Karpas-422 (cell line): ENCODE measurements around the gene TTLL5. TPM values are rescaled to one million over a fixed set of nuclear protein-coding genes. Genes with fewer than 3 reads are reported as not detected.
A peak's percentile ranks its signal among the peaks of the same experiment; 100 is the strongest.

ENCODE experiments used
- DNase-seq: peaks from one replicate; pipeline ENCODE4 v3.0.0-alpha.2; 2015
- H2AFZ ChIP-seq: fragments of 200-600 bp; sonication (generic); 2 replicates; pipeline ENCODE4 v1.6.1; 2014; ENCODE audit warnings: antibody characterized with exemption, low read length, mixed read lengths
- H3K27ac ChIP-seq: fragments of 200-600 bp; sonication (generic); 2 replicates; pipeline ENCODE4 v1.5.1; 2014; ENCODE audit warnings: mild to moderate bottlenecking, low read length, moderate library complexity
- H3K27me3 ChIP-seq: fragments of 200-600 bp; sonication (generic); 2 replicates; pipeline ENCODE4 v1.6.1; 2014; ENCODE audit warnings: low read length, mixed read lengths
- H3K36me3 ChIP-seq: fragments of 200-600 bp; sonication (generic); 2 replicates; pipeline ENCODE4 v1.6.1; 2014; ENCODE audit warnings: low read length, mixed read lengths; ENCODE audit not compliant: insufficient read depth
- H3K4me1 ChIP-seq: fragments of 200-600 bp; sonication (generic); 2 replicates; pipeline ENCODE4 v1.6.1; 2014; ENCODE audit warnings: mild to moderate bottlenecking, low read length, mixed read lengths
- H3K4me2 ChIP-seq: fragments of 200-600 bp; sonication (generic); 2 replicates; pipeline ENCODE4 v1.6.1; 2014; ENCODE audit warnings: low read length, low read depth, mild to moderate bottlenecking; ENCODE audit not compliant: poor library complexity, severe bottlenecking
- H3K4me3 ChIP-seq: fragments of 200-600 bp; sonication (generic); 2 replicates; pipeline ENCODE4 v1.5.1; 2014; ENCODE audit warnings: mild to moderate bottlenecking, antibody characterized with exemption, low read length, mixed read lengths
- H3K79me2 ChIP-seq: fragments of 200-600 bp; sonication (generic); 2 replicates; pipeline ENCODE4 v1.6.1; 2014; ENCODE audit warnings: mild to moderate bottlenecking, low read length, mixed read lengths
- H3K9ac ChIP-seq: fragments of 200-600 bp; sonication (generic); 2 replicates; pipeline ENCODE4 v1.6.0; 2014; ENCODE audit warnings: low read length
- H3K9me2 ChIP-seq: fragments of 200-600 bp; sonication (generic), shearing (Covaris generic); replicated peaks from 2 replicates; pipeline ENCODE4 v1.6.0; 2014; ENCODE audit warnings: mild to moderate bottlenecking, low read length, moderate library complexity; ENCODE audit not compliant: insufficient read depth
- H3K9me3 ChIP-seq: fragments of 300-700, 200-600 bp; sonication (generic); 2 replicates; pipeline ENCODE4 v1.6.1; 2014; ENCODE audit warnings: low read length, mixed read lengths
- H4K20me1 ChIP-seq: fragments of 200-600 bp; sonication (generic); 2 replicates; pipeline ENCODE4 v1.6.1; 2014; ENCODE audit warnings: mild to moderate bottlenecking, antibody characterized with exemption, low read length, low read depth; ENCODE audit not compliant: insufficient read depth
- total RNA-seq: library from RNA; depleted of rRNA; stranded (reverse); fragments of >200 nt; shearing (Covaris generic); gene quantifications from 2 replicates; pipeline ENCODE4 v1.2.3, GENCODE V29; 2014; ENCODE audit warnings: low replicate concordance

Gene TTLL5
- total RNA-seq, 1 experiment from 2014 or later = 53.7 TPM

DNA sequence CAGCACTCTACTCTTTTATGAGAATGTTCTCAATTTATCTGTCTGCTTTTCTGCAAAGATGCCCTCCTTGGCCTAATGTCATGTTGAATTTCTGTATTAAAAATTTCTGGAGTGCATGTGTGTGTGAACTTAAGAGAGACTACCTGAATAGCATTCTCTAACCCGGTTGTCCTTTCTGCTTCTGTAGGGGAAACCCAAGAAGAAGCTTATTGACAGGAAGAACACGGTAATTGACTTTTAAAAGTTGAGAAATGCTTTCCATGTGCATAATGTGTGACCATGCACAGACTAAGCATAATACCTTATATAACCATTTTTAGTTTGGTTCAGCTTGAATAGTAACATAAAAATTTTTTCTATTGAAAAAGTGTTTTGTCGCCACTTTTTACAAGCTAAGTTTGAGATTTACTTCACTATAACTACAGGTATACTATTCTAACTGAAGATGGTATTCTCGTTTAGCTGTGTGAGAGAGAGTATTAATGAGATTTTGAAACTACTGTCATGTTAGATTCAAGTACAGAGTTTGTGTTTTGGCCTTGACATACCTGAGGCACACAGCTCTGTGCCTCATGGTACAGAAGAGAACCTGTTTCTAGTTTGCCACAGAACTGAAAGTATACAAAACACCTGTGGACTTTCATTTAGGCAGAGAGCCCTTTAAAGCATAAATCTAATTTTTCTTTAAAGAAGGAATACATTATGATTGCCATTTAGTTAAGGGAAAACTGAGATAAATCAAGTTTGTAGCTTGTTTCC lies 96.8 kb downstream of the TTLL5 start:
- peak overlapping the region; percentile 6 for H3K4me2 ChIP-seq
- H3K27me3 ChIP-seq = no peaks in the 10 kb centered on the region

DNA sequence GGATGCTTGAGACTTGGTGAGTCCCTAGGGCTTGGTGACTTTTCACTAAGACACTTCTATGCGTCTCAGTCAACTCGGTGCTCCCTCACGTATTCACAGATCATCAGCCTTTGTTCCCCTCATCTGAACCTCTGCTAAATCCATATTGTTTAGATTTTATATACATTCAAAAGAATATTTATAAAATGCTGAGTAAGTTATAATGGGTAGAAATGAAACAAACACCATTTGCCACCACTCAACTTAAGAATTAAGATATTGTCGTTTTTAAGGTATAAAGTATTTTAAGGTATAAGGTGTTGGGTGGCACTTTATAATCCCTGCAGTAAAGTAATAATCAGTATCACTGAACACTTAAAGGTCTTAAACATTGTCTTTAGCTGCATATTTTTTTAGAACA lies 103.0 kb downstream of the TTLL5 start:
- Histone ChIP-seq H3K4me1 (0 out of 2 replicates have a peak, but pooled peaks cover 3% of the 10 kb centered on the region), H3K9me2 (no peaks in the 10 kb centered on the region), H3K9me3 (no peaks in the 10 kb centered on the region), H3K79me2 (no peaks in the 10 kb centered on the region), H3K27me3 (no peaks in the 10 kb centered on the region), H3K27ac (no peak overlapping the region), H4K20me1 (no peaks in the 10 kb centered on the region), H3K9ac (no peak overlapping the region), H3K36me3 (peaks cover 7% of the 10 kb centered on the region; the same call in 1 of the 2 replicates), H3K4me2 (no peak overlapping the region), H3K4me3 (no peak overlapping the region), H2AFZ (no peak overlapping the region)
- no peak for DNase-seq

More for the DNA sequence above, 96.8 kb downstream of the TTLL5 start:
- Histone ChIP-seq H3K9me2 (no peaks in the 10 kb centered on the region), H3K4me3 (no peak overlapping the region), H3K79me2 (no peaks in the 10 kb centered on the region), H3K27ac (no peak overlapping the region), H4K20me1 (no peaks in the 10 kb centered on the region), H3K4me1 (peaks cover 11% of the 10 kb centered on the region; the same call in 1 of the 2 replicates), H3K9ac (no peak overlapping the region), H3K9me3 (no peaks in the 10 kb centered on the region), H2AFZ (peak overlapping the region; percentile 47; the same call in 1 of the 2 replicates), H3K36me3 (peaks cover 19% of the 10 kb centered on the region)
- DNase-seq = no peak

DNA sequence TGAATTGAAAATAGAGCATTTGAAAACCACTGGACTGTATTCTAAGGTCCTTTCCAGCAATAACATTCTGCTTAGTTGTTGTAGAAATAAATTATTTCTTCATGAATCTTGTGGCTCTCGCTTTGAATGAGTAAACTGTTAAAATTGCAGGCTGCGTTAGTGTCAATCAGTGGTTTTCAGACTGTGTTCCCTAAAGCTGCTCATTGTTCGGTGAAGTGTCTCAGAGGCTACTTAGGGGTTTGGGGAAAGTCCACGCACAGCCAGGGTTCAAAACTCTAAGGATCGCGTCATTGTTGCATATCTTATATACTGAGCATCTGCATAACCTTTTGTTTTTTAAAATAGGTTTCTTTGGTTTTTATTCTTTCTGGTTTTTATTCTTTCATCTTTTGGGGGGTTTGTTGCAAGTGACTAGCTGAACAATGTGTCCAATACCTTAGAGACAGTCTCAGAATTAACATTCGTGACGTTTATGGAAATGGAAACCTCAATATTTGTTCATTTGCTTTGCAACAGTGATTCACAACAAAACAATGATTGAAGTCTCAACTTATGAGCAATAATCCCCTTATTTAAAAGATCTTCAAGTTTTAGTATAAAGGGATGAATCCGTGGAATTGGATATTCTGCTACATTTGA lies 108.1 kb downstream of the TTLL5 start:
- no peak overlapping the region for H3K4me3 ChIP-seq
- H3K36me3 ChIP-seq = peaks cover 10% of the 10 kb centered on the region; the same call in 1 of the 2 replicates
- H2AFZ ChIP-seq = no peak overlapping the region
- H3K79me2 ChIP-seq = no peaks in the 10 kb centered on the region
- no peaks in the 10 kb centered on the region for H3K9me3 ChIP-seq
- H3K9ac ChIP-seq = no peak overlapping the region
- H3K27ac ChIP-seq = no peak overlapping the region
- H3K4me2 ChIP-seq = no peak overlapping the region
- no peaks in the 10 kb centered on the region for H3K9me2 ChIP-seq
- no peak for DNase-seq
- H4K20me1 ChIP-seq = no peaks in the 10 kb centered on the region
- H3K4me1 ChIP-seq = no peaks in the 10 kb centered on the region
- no peaks in the 10 kb centered on the region for H3K27me3 ChIP-seq

DNA sequence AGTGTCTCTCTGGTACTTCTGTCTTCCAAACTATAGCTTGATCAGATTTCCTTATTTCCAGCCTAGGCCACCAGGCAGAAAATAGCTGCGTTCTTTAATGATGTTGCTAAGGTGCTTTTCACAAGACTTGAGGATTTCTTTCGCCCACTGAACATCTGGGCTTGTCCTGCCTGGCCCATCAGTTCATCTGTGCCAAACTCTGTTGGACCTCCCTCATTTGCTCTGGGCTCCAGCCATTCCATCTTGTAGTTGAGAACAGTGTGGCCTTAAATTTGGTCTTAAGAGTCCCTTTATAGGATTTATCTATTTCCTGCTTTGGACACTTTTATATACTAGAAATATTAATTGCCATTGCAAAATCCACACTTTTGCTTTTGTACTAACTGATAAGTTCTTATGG lies 109.6 kb downstream of the TTLL5 start:
- H3K9me2 ChIP-seq = no peaks in the 10 kb centered on the region
- no peak overlapping the region for H2AFZ ChIP-seq
- no peak overlapping the region for H3K9ac ChIP-seq
- no peak for DNase-seq
- H3K4me3 ChIP-seq = no peak overlapping the region
- no peaks in the 10 kb centered on the region for H4K20me1 ChIP-seq
- H3K27me3 ChIP-seq = no peaks in the 10 kb centered on the region
- no peak overlapping the region for H3K4me2 ChIP-seq
- H3K4me1 ChIP-seq = no peaks in the 10 kb centered on the region
- H3K9me3 ChIP-seq = no peaks in the 10 kb centered on the region
- peaks cover 15% of the 10 kb centered on the region; the same call in 1 of the 2 replicates for H3K36me3 ChIP-seq
- no peak overlapping the region for H3K27ac ChIP-seq
- H3K79me2 ChIP-seq = no peaks in the 10 kb centered on the region

DNA sequence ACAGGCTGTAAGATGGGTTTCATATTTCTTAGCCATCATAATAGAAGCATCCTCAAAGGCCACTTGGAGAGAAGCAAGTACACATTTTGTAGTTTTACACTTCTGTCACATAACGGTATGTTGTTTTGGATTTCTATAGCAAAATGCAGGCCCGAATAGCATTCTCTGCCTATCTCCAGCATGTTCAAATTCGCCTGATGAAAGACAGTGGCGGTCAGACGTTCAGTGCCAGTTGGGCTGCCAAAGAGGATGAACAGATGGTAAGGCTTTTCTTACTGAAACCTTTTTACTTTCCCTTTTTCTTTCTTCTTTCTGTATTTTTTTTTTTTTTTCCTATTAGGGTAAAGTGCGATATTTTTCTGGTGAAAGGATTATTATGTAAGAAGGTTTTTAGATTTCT lies 110.5 kb downstream of the TTLL5 start:
- no peaks in the 10 kb centered on the region for H3K27me3 ChIP-seq
- H3K4me1 ChIP-seq = no peaks in the 10 kb centered on the region
- H3K4me3 ChIP-seq = no peak overlapping the region
- H3K36me3 ChIP-seq = peaks cover 17% of the 10 kb centered on the region; the same call in 1 of the 2 replicates
- H3K9ac ChIP-seq = no peak overlapping the region
- no peaks in the 10 kb centered on the region for H3K79me2 ChIP-seq
- no peak for DNase-seq
- no peaks in the 10 kb centered on the region for H3K9me3 ChIP-seq
- no peak overlapping the region for H2AFZ ChIP-seq
- no peak overlapping the region for H3K27ac ChIP-seq
- no peak overlapping the region for H3K4me2 ChIP-seq
- H4K20me1 ChIP-seq = no peaks in the 10 kb centered on the region
- no peaks in the 10 kb centered on the region for H3K9me2 ChIP-seq

DNA sequence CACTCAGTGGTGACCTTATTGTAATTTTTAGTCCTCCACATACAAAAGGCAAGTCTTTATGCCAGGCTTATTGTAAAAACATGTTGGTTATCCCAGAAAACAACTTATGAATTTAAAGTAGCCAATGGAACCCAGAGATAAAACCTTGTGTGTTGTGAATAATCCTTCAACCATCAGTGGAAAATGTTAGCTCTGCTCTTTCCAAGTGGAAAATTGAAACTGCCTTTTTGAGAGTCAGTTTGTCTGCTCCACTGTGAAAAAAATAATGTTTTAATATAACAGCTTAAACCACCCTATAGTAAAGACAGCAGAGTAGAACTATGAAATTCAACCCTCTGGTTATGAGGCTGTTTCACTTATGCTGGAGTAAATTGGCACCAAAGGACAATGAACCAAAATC lies 112.0 kb downstream of the TTLL5 start:
- no peak overlapping the region for H3K9ac ChIP-seq
- H3K9me2 ChIP-seq = no peaks in the 10 kb centered on the region

DNA sequence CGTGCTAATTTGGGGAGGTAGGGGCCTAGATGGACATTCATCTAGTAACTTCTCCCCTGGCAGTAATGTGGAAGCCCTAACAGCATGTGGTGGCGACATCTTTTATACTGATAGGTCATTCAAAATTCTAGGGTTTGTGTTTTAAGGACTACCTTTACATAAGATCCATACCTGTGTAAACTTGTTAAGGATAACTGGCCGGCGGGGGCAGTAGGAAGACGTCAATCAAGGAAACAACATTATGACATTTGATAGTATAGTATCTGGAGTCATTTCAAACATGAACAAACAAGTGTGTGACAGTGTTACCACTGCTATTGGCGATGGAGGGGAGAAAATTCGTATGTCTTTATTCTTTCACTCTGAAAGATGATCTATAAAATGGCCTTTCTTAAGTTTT lies 120.0 kb downstream of the TTLL5 start:
- H3K79me2 ChIP-seq = no peaks in the 10 kb centered on the region
- no peak overlapping the region for H3K4me2 ChIP-seq
- H3K27ac ChIP-seq = no peak overlapping the region
- no peak for DNase-seq
- peaks cover 3% of the 10 kb centered on the region; the same call in 1 of the 2 replicates for H3K9me3 ChIP-seq
- H4K20me1 ChIP-seq = no peaks in the 10 kb centered on the region
- no peaks in the 10 kb centered on the region for H3K27me3 ChIP-seq
- no peak overlapping the region for H2AFZ ChIP-seq
- no peaks in the 10 kb centered on the region for H3K9me2 ChIP-seq
- H3K36me3 ChIP-seq = peaks cover 34% of the 10 kb centered on the region
- no peak overlapping the region for H3K4me3 ChIP-seq
- H3K9ac ChIP-seq = no peak overlapping the region
- no peaks in the 10 kb centered on the region for H3K4me1 ChIP-seq

More for the DNA sequence above, 112.0 kb downstream of the TTLL5 start:
- no peaks in the 10 kb centered on the region for H3K9me3 ChIP-seq
- no peak overlapping the region for H2AFZ ChIP-seq
- no peak overlapping the region for H3K27ac ChIP-seq
- H3K4me1 ChIP-seq = no peaks in the 10 kb centered on the region
- DNase-seq = no peak
- H3K4me3 ChIP-seq = no peak overlapping the region
- peaks cover 24% of the 10 kb centered on the region; the same call in 1 of the 2 replicates for H3K36me3 ChIP-seq
- no peaks in the 10 kb centered on the region for H3K27me3 ChIP-seq
- H3K79me2 ChIP-seq = no peaks in the 10 kb centered on the region
- H4K20me1 ChIP-seq = no peaks in the 10 kb centered on the region
- H3K4me2 ChIP-seq = no peak overlapping the region

DNA sequence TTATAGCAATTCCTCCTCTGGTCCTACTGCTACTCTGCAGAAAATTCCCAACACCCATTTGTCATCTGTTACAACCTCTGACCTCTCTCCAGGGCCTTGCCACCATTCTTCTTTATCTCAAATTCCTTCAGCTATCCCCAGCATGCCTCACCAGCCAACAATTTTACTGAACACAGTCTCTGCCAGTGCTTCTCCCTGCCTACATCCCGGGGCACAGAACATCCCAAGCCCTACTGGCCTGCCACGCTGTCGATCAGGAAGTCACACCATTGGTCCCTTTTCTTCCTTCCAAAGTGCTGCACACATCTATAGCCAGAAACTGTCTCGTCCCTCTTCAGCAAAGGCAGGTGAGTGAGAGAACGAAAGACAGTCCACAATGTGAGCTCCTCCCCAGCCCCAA lies 122.1 kb downstream of the TTLL5 start:
- Histone ChIP-seq H3K4me1 (no peaks in the 10 kb centered on the region), H3K4me3 (no peak overlapping the region), H4K20me1 (no peaks in the 10 kb centered on the region), H3K9ac (no peak overlapping the region), H3K9me3 (peaks cover 3% of the 10 kb centered on the region; the same call in 1 of the 2 replicates), H3K4me2 (no peak overlapping the region), H2AFZ (no peak overlapping the region), H3K9me2 (no peaks in the 10 kb centered on the region), H3K36me3 (peaks cover 29% of the 10 kb centered on the region), H3K27me3 (no peaks in the 10 kb centered on the region), H3K79me2 (no peaks in the 10 kb centered on the region), H3K27ac (no peak overlapping the region)
- no peak for DNase-seq
